ENCODE results near the gene PTPN3. TPM values are rescaled to one million over a fixed set of nuclear protein-coding genes. Genes with fewer than 3 reads are reported as not detected.

PTPN3 gene
- total and polyA plus RNA-seq, 9 of the 15 experiments (the other 6 are each of a cell fraction or from before 2014, with no cell fraction given), result 0.02 TPM; not detected in 8

DNA sequence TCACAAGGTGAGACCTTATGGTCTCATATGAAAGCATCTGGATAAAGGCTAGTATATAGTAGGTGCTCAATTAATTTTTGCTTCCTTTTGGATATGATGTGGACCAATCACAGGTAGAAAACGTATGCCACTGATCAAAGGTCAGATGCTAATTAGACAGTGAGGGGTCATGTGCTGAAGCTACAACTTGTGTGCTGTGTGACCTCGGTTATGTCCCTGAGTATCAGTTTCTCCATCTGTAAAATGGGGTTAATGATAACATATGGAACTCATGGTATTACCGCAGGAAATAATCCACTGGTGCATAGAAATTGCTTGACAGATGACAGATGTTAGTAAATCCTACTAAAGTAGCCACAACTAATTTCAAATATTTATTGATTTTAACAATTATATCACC, 62.0 kb downstream of the PTPN3 start:
- H3K9ac ChIP-seq (ENCODE audit: insufficient read depth in 1 of 2, low read depth in 2 of 2, low read length in 2 of 2), result no peak overlapping the region
- peak; percentile 72 for TF ChIP-seq RBM25 (IDR thresholded peaks at IDR 0.05; ENCODE audit: low read depth, low read length, severe bottlenecking)
- TF ChIP-seq ESRRA (IDR thresholded peaks at IDR 0.05; ENCODE audit: borderline replicate concordance, low read depth), result 0 out of 2 replicates have a peak, but pooled peaks have one; percentile 20
- TF ChIP-seq ZNF551 (CRISPR knock-in tag; IDR thresholded peaks at IDR 0.05), result no peak
- TF ChIP-seq ADNP (tag; IDR thresholded peaks at IDR 0.05), result 0 out of 2 replicates have a peak, but pooled peaks have one; percentile 34
- POLR2A ChIA-PET, result no interaction called here
- intact Hi-C loops (cut with micrococcal nuclease) (loop anchor here (10.0 kb wide), 1 partner anchor 61 kb away; no protein-coding TSS in a partner anchor), in situ Hi-C loops (cut with MboI) (no loop called here)
- no peak overlapping the region for H2AFZ ChIP-seq (ENCODE audit: low read depth, low read length)
- H3K4me2 ChIP-seq (ENCODE audit: insufficient read depth, low read length), result no peak overlapping the region
- no peak for DNase-seq (ENCODE audit: extremely low read depth in 1 of 4, low spot score in 3 of 4)
- no peaks in the 10 kb centered on the region for H3K9me3 ChIP-seq (replicated peaks; ENCODE audit: control insufficient read depth, insufficient read depth, low read depth, low read length)
- H3K4me1 ChIP-seq (replicated peaks in 1 of 2; ENCODE audit: control insufficient read depth in 2 of 2, insufficient read depth in 2 of 2, low read length in 2 of 2), result peaks cover 0 to 3% of the 10 kb centered on the region in 2 experiments; a peak in 2 of 5 replicates
- H3K27me3 ChIP-seq (ENCODE audit: control insufficient read depth in 2 of 2, insufficient read depth in 2 of 2, low read length in 2 of 2), result peaks cover 4 to 24% of the 10 kb centered on the region in 2 experiments; a peak in 3 of 5 replicates
- H3K79me2 ChIP-seq (ENCODE audit: control insufficient read depth, insufficient read depth, low read length), result no peaks in the 10 kb centered on the region
- WGBS (ENCODE audit: insufficient coverage, low coverage, missing lambda C conversion rate), result 0% methylated on average over 3 of the region's 3 CpGs
- no peak for ATAC-seq
- BruUV-seq (replicated peaks), result no TSS peak
- no peak overlapping the region for H3K4me3 ChIP-seq
- H3K27ac ChIP-seq (ENCODE audit: extremely low read depth, low read depth, low read length), result no peak overlapping the region
- no peaks in the 10 kb centered on the region for H3K9me1 ChIP-seq (ENCODE audit: control insufficient read depth, insufficient read depth, low read length)
- CTCF ChIA-PET (ENCODE audit: low intra/inter-chr PET ratio), result no interaction called here
- no peaks in the 10 kb centered on the region for H3K36me3 ChIP-seq (ENCODE audit: control insufficient read depth, insufficient read depth, low read length)
- no peak for FAIRE-seq
- H4K20me1 ChIP-seq (replicated peaks; ENCODE audit: control insufficient read depth, insufficient read depth, low read length), result no peaks in the 10 kb centered on the region; the same call in 1 of the 2 replicates

- Histone ChIP-seq H3K36me3 (ENCODE audit: control insufficient read depth, insufficient read depth, low read length) (no peaks in the 10 kb centered on the region), H3K27me3 (ENCODE audit: control insufficient read depth in 2 of 2, insufficient read depth in 2 of 2, low read length in 2 of 2) (peaks cover 4 to 15% of the 10 kb centered on the region in 2 experiments; a peak in 4 of 5 replicates), H3K9ac (ENCODE audit: insufficient read depth in 1 of 2, low read depth in 2 of 2, low read length in 2 of 2) (no peak overlapping the region), H3K4me3 (no peak overlapping the region), H3K4me2 (ENCODE audit: insufficient read depth, low read length) (no peak overlapping the region), H4K20me1 (replicated peaks; ENCODE audit: control insufficient read depth, insufficient read depth, low read length) (no peaks in the 10 kb centered on the region), H3K79me2 (ENCODE audit: control insufficient read depth, insufficient read depth, low read length) (no peaks in the 10 kb centered on the region), H3K9me1 (ENCODE audit: control insufficient read depth, insufficient read depth, low read length) (no peaks in the 10 kb centered on the region), H3K4me1 (replicated peaks in 1 of 2; ENCODE audit: control insufficient read depth in 2 of 2, insufficient read depth in 2 of 2, low read length in 2 of 2) (no peaks in the 10 kb centered on the region), H3K27ac (ENCODE audit: extremely low read depth, low read depth, low read length) (no peak overlapping the region), H3K9me3 (replicated peaks; ENCODE audit: control insufficient read depth, insufficient read depth, low read depth, low read length) (no peaks in the 10 kb centered on the region), H2AFZ (ENCODE audit: low read depth, low read length) (no peak overlapping the region)
- POLR2A ChIA-PET, result no interaction called here
- BruUV-seq (replicated peaks), result no TSS peak
- intact Hi-C loops (cut with micrococcal nuclease) (loop anchor here (10.0 kb wide), 1 partner anchor 59 kb away; no protein-coding TSS in a partner anchor), in situ Hi-C loops (cut with MboI) (no loop called here)
- no peak for TF ChIP-seq SRSF7 (optimal IDR thresholded peaks at IDR 0.05; ENCODE audit: low read depth, low read length)
- TF ChIP-seq, protein P1, sequence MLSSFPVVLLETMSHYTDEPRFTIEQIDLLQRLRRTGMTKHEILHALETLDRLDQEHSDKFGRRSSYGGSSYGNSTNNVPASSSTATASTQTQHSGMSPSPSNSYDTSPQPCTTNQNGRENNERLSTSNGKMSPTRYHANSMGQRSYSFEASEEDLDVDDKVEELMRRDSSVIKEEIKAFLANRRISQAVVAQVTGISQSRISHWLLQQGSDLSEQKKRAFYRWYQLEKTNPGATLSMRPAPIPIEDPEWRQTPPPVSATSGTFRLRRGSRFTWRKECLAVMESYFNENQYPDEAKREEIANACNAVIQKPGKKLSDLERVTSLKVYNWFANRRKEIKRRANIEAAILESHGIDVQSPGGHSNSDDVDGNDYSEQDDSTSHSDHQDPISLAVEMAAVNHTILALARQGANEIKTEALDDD (IDR thresholded peaks at IDR 0.05), result no peak
- CTCF ChIA-PET (ENCODE audit: low intra/inter-chr PET ratio), result no interaction called here
- DNase-seq (ENCODE audit: extremely low read depth in 1 of 4, low spot score in 3 of 4) (no peak), FAIRE-seq (no peak), ATAC-seq (no peak)
- WGBS (ENCODE audit: insufficient coverage, low coverage, missing lambda C conversion rate), result 0% methylated on average over 5 of the region's 5 CpGs
Observed at GRCh38 chr9:109433476-109433875, 64.6 kb downstream of the PTPN3 start.
